ENCODE results near the gene SLC25A10. TPM values are rescaled to one million over a fixed set of nuclear protein-coding genes. Genes with fewer than 3 reads are reported as not detected.

The SLC25A10 gene
- total and polyA plus RNA-seq, 10 of the 15 experiments (the other 5 are each of a cell fraction or from before 2014, with no cell fraction given): 0.11 to 72.7 (median 22.3) TPM

- TF ChIP-seq MXI1 (IDR thresholded peaks at IDR 0.05; ENCODE audit: low read depth, low read length): no peak
These were observed 28.4 kb downstream of the SLC25A10 start (continued) for GRCh38 chr17:81740395-81740961.

- H2AFZ ChIP-seq (ENCODE audit: control insufficient read depth, low read depth, low read length): no peak overlapping the region
- ChIA-PET RAD21 (ENCODE audit: unreplicated experiment) (no interaction called here), POLR2A (no interaction called here), SMC1A (ENCODE audit: uncharacterized antibody, unreplicated experiment) (no interaction called here), CTCF (no interaction called here)
- H3K27ac ChIP-seq (ENCODE audit: control insufficient read depth, insufficient read depth): no peak overlapping the region
- H3K79me2 ChIP-seq (ENCODE audit: control insufficient read depth, insufficient read depth, low read length): no peaks in the 10 kb centered on the region
- WGBS (ENCODE audit: insufficient coverage, insufficient replicate concordance, low lambda C conversion rate, missing lambda C conversion rate): 49% methylated on average over 18 of the region's 22 CpGs
- no TSS peak for BruUV-seq (replicated peaks)
- H3K9ac ChIP-seq (ENCODE audit: control insufficient read depth, insufficient read depth, low read length): no peak overlapping the region
- FAIRE-seq (no peak), DNase-seq (ENCODE audit: low read depth, low spot score) (no peak), ATAC-seq (peak; percentile 30; the same call in 2 of the 3 replicates)
- intact Hi-C loops (cut with micrococcal nuclease; ENCODE audit: unreplicated experiment): no loop called here
- no peak overlapping the region for H3K4me2 ChIP-seq (ENCODE audit: control insufficient read depth, insufficient read depth)
- H3K36me3 ChIP-seq (ENCODE audit: control insufficient read depth in 2 of 2, insufficient read depth in 2 of 2, low read length in 1 of 2): no peaks in the 10 kb centered on the region
- H3K4me1 ChIP-seq (ENCODE audit: control insufficient read depth, insufficient read depth, low read length): no peaks in the 10 kb centered on the region
- no peaks in the 10 kb centered on the region for H4K20me1 ChIP-seq (ENCODE audit: control insufficient read depth, insufficient read depth)
- TF ChIP-seq MXI1 (IDR thresholded peaks at IDR 0.05; ENCODE audit: low read depth, low read length): no peak
- H3K4me3 ChIP-seq: no peak overlapping the region
- in situ Hi-C loops (cut with MboI): no loop called here
- H3K9me3 ChIP-seq (replicated peaks; ENCODE audit: control insufficient read depth, insufficient read depth, low read length): no peaks in the 10 kb centered on the region
- H3K27me3 ChIP-seq (replicated peaks in 1 of 2; ENCODE audit: control insufficient read depth in 2 of 2, insufficient read depth in 2 of 2, low read length in 1 of 2): no peaks in the 10 kb centered on the region; a peak in 1 of 4 replicates
These were observed 29.0 kb downstream of the SLC25A10 start for GRCh38 chr17:81741049-81741593.

GRCh38 chr17:81741594-81742452, 29.7 kb downstream of the SLC25A10 start:
- H3K27ac ChIP-seq (ENCODE audit: control insufficient read depth, insufficient read depth): no peak overlapping the region
- whole genome bisulfite sequencing (ENCODE audit: insufficient coverage, insufficient replicate concordance, low lambda C conversion rate, missing lambda C conversion rate): 64% methylated on average over 25 of the region's 26 CpGs
- no peaks in the 10 kb centered on the region for H3K4me1 ChIP-seq (ENCODE audit: control insufficient read depth, insufficient read depth, low read length)
- FAIRE-seq (no peak), ATAC-seq (peak; percentile 52), DNase-seq (ENCODE audit: low read depth, low spot score) (no peak)
- no peak overlapping the region for H3K4me2 ChIP-seq (ENCODE audit: control insufficient read depth, insufficient read depth)
- intact Hi-C loops (cut with micrococcal nuclease; ENCODE audit: unreplicated experiment) (no loop called here), in situ Hi-C loops (cut with MboI) (no loop called here)
- H4K20me1 ChIP-seq (ENCODE audit: control insufficient read depth, insufficient read depth): no peaks in the 10 kb centered on the region
- ChIA-PET POLR2A (no interaction called here), SMC1A (ENCODE audit: uncharacterized antibody, unreplicated experiment) (no interaction called here), CTCF (no interaction called here), RAD21 (ENCODE audit: unreplicated experiment) (no interaction called here)
- no peaks in the 10 kb centered on the region for H3K9me3 ChIP-seq (replicated peaks; ENCODE audit: control insufficient read depth, insufficient read depth, low read length)
- no peak overlapping the region for H3K4me3 ChIP-seq
- no peaks in the 10 kb centered on the region for H3K27me3 ChIP-seq (replicated peaks in 1 of 2; ENCODE audit: control insufficient read depth in 2 of 2, insufficient read depth in 2 of 2, low read length in 1 of 2)
- no peak overlapping the region for H2AFZ ChIP-seq (ENCODE audit: control insufficient read depth, low read depth, low read length)
- no peak overlapping the region for H3K9ac ChIP-seq (ENCODE audit: control insufficient read depth, insufficient read depth, low read length)
- H3K79me2 ChIP-seq (ENCODE audit: control insufficient read depth, insufficient read depth, low read length): no peaks in the 10 kb centered on the region
- no peaks in the 10 kb centered on the region for H3K36me3 ChIP-seq (ENCODE audit: control insufficient read depth in 2 of 2, insufficient read depth in 2 of 2, low read length in 1 of 2)
- BruUV-seq (replicated peaks): no TSS peak
- no peak for TF ChIP-seq ZNF207 (IDR thresholded peaks at IDR 0.05; ENCODE audit: borderline replicate concordance)
- TF ChIP-seq MLLT1 (IDR thresholded peaks at IDR 0.05): no peak
- TF ChIP-seq ZNF217 (IDR thresholded peaks at IDR 0.05): no peak
- TF ChIP-seq STAT3 (IDR thresholded peaks at IDR 0.05; ENCODE audit: low read depth, low read length): no peak
- TF ChIP-seq BHLHE40 (IDR thresholded peaks at IDR 0.05; ENCODE audit: borderline replicate concordance in 1 of 2, low read depth in 2 of 2, low read length in 1 of 2): no peak
- TF ChIP-seq RB1 (IDR thresholded peaks at IDR 0.05; ENCODE audit: borderline replicate concordance): no peak
- TF ChIP-seq ELK1 (IDR thresholded peaks at IDR 0.05; ENCODE audit: low read depth, low read length): no peak
- no peak for TF ChIP-seq TARDBP (IDR thresholded peaks at IDR 0.05; ENCODE audit: borderline replicate concordance)
- no peak for TF ChIP-seq RAD21 (IDR thresholded peaks at IDR 0.05; ENCODE audit: insufficient read depth, low read depth, low read length)
- no peak for TF ChIP-seq PAX5 (IDR thresholded peaks at IDR 0.05; ENCODE audit: borderline replicate concordance, low read depth, low read length)

All from GM12878 (cell line).